ENCODE data around the gene STK32C.
"Not testable (repeated sequence)": the region's sequence is repeated elsewhere in the genome, so short reads cannot be mapped to it uniquely, and the experiment has no call there.

STK32C gene

DNA sequence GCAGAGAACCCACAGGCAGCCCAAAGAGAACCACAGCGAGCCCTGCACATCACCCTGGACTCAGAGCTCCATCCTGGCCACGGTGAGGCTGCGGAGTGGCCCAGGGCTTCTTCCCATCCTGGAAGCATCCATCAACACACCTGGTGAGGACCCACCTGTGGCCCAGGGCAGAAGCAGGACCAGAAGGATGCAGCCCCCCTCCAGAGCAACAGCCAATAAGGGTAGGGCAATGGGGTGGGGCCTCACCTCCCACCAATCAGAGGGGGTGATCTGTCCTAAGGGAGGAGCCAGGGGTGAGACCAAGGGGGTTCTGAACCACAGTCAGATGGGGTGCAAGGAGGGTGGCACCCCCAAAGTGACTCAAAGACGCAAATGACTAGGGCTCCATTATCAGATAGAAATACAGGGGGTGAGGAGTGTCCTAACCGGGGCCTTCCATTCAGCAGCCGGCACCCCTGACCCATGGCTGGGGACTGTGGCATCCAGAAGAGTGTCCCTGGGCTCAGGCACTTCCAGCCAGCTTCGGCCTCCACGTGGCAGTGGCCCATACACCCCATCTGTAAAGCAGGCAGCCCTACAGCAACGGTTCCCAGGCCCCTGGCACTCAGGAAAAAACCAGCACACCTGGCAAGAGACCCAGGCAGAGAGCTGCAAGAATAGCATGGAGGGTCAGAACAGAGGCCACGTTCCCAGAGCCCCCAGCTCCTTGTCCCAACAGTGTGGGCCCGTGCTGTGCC lies 36.9 kb downstream of the STK32C start:
- FAIRE-seq (no peak), DNase-seq (ENCODE audit: insufficient read length, low spot score) (no peak)

GRCh38 chr10:132270256-132270655 lies 37.5 kb downstream of the STK32C start:
- FAIRE-seq (no peak), DNase-seq (ENCODE audit: insufficient read length, low spot score) (no peak)
- no peak for TF ChIP-seq POLR2AphosphoS5 (IDR thresholded peaks at IDR 0.05; ENCODE audit: low read depth, low read length)

More for the DNA sequence above, 36.9 kb downstream of the STK32C start:
- TF ChIP-seq SPI1 (IDR thresholded peaks at IDR 0.05; ENCODE audit: low read depth, low read length) (no peak), PAX5 (IDR thresholded peaks at IDR 0.05; ENCODE audit: insufficient read depth, low read length, severe bottlenecking) (no peak), POLR2A (IDR thresholded peaks at IDR 0.05; ENCODE audit: low read depth, low read length) (no peak), TAF1 (IDR thresholded peaks at IDR 0.05; ENCODE audit: low read depth, low read length) (no peak), POU2F2 (IDR thresholded peaks at IDR 0.05; ENCODE audit: low read depth, low read length) (no peak), POLR2AphosphoS5 (IDR thresholded peaks at IDR 0.05; ENCODE audit: low read depth, low read length) (no peak)

DNA sequence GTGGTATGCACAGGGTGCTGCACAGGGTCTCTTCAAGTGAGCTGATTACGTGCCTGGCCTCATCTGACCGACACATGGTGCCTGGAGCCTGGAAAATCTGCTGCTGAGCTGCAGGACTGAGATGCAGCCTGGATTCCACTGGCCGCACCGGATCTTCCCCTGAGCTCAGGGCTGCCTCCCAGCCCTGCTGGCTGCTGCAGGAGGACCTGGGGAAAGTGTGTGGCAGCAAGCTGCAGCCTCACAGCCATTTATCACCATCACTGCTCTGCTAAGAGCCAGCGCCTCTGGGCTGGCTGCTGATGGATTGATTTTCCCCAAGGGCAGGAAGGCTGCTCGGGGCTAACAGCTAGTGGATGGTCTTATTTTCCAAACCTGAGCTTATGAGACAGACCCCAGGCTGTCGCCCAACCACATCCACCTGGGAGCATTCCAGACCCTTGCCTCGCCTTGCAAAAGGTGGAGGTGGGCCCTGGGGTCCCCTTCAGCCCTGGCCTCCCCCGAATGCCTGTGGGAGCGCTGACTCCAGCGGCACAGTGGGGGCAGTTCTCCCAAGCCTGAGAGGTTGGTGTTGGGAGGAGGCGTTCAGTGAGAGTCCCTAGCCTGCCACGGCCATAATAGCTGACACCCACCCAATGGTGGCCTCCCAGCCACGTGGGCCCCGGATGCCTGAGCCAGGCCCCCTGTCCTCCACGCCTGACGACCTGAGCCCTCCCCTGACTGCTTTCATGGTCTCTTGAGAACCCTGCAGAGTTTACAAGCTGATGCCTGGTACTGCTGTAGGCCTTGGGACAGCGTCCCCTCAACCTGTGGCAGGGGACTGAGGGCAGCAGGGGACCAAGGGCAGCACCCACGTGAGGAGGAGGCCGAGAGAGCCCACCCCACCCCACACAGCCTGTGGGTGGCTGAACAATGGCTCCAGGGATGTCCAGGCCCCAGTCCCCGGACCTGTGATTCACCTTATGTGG lies 38.2 kb downstream of the STK32C start:
- no peak for FAIRE-seq
- no peak for TF ChIP-seq POU2F2 (IDR thresholded peaks at IDR 0.05; ENCODE audit: low read depth, low read length)
- no peak for TF ChIP-seq PAX5 (IDR thresholded peaks at IDR 0.05; ENCODE audit: insufficient read depth, low read length, severe bottlenecking)
- no peak for TF ChIP-seq TAF1 (IDR thresholded peaks at IDR 0.05; ENCODE audit: low read depth, low read length)
- TF ChIP-seq POLR2A (IDR thresholded peaks at IDR 0.05; ENCODE audit: low read depth, low read length) = no peak
- no peak for TF ChIP-seq POLR2AphosphoS5 (IDR thresholded peaks at IDR 0.05; ENCODE audit: low read depth, low read length)
- DNase-seq (ENCODE audit: insufficient read length, low spot score) = no peak

DNA sequence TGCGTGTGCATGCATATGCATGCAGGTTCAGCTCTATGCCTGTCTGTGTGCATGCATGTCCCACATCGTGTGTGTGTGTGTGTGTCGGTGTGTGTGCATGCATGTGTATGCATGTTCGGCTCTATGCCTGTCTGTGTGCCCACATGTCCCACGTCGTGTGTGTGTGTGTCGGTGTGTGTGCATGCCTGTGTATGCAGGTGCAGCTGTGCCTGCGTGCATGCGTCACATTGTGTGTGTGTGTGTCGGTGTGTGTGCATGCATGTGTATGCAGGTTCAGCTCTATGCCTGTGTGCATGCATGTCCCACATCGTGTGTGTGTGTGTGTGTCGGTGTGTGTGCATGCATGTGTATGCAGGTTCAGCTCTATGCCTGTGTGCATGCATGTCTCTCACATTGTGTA lies 39.8 kb downstream of the STK32C start:
- FAIRE-seq; DNase-seq (ENCODE audit: insufficient read length, low spot score): not testable (repeated sequence)

DNA sequence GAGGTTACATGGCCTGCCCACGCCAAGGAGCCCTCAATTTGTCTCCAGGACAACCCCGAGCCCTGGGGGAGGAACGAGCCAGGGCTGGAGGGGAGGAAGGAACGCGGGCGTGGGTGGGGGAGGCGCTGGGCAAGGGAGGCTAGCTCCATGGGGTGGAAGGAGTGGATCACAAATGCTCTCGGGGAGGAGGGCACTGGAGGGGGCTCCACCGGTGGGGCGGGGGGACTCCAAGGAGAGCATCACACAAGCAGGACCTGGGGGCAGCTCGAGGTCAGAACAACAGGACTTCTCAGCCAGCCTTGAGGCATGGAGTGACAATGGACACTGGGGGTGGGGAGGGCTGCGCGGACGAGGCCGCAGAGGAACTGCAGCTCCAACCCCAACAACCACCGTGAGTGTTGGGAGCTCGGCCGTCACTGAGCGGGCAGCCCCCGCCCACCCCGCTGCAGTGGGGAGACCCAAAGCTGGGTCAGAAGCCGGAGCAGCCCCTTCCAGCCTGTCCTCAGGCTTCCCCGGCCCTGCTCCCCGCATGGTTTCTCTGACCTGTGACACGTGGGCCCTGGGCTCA lies 41.1 kb downstream of the STK32C start:
- no peak for DNase-seq (ENCODE audit: insufficient read length, low spot score)
- FAIRE-seq = no peak
- TF ChIP-seq SPI1 (IDR thresholded peaks at IDR 0.05; ENCODE audit: low read depth, low read length) (no peak), POLR2A (IDR thresholded peaks at IDR 0.05; ENCODE audit: low read depth, low read length) (no peak), TAF1 (IDR thresholded peaks at IDR 0.05; ENCODE audit: low read depth, low read length) (no peak), POU2F2 (IDR thresholded peaks at IDR 0.05; ENCODE audit: low read depth, low read length) (no peak), POLR2AphosphoS5 (IDR thresholded peaks at IDR 0.05; ENCODE audit: low read depth, low read length) (no peak), PAX5 (IDR thresholded peaks at IDR 0.05; ENCODE audit: insufficient read depth, low read length, severe bottlenecking) (no peak)

GRCh38 chr10:132265890-132266496 lies 41.8 kb downstream of the STK32C start:
- FAIRE-seq = no peak
- no peak for TF ChIP-seq SPI1 (IDR thresholded peaks at IDR 0.05; ENCODE audit: low read depth, low read length)
- TF ChIP-seq POLR2A (IDR thresholded peaks at IDR 0.05; ENCODE audit: low read depth, low read length) = no peak
- TF ChIP-seq POU2F2 (IDR thresholded peaks at IDR 0.05; ENCODE audit: low read depth, low read length) = no peak
- TF ChIP-seq TAF1 (IDR thresholded peaks at IDR 0.05; ENCODE audit: low read depth, low read length) = no peak
- TF ChIP-seq POLR2AphosphoS5 (IDR thresholded peaks at IDR 0.05; ENCODE audit: low read depth, low read length) = no peak
- no peak for TF ChIP-seq PAX5 (IDR thresholded peaks at IDR 0.05; ENCODE audit: insufficient read depth, low read length, severe bottlenecking)

GRCh38 chr10:132264966-132265889 lies 42.5 kb downstream of the STK32C start:
- TF ChIP-seq TAF1 (IDR thresholded peaks at IDR 0.05; ENCODE audit: low read depth, low read length) = no peak
- no peak for TF ChIP-seq PAX5 (IDR thresholded peaks at IDR 0.05; ENCODE audit: insufficient read depth, low read length, severe bottlenecking)
- TF ChIP-seq POLR2A (IDR thresholded peaks at IDR 0.05; ENCODE audit: low read depth, low read length) = no peak
- no peak for TF ChIP-seq POU2F2 (IDR thresholded peaks at IDR 0.05; ENCODE audit: low read depth, low read length)
- no peak for TF ChIP-seq SPI1 (IDR thresholded peaks at IDR 0.05; ENCODE audit: low read depth, low read length)
- no peak for TF ChIP-seq POLR2AphosphoS5 (IDR thresholded peaks at IDR 0.05; ENCODE audit: low read depth, low read length)
- DNase-seq (ENCODE audit: insufficient read length, low spot score) (no peak), FAIRE-seq (no peak)

More at GRCh38 chr10:132265890-132266496, 41.8 kb downstream of the STK32C start:
- no peak for DNase-seq (ENCODE audit: insufficient read length, low spot score)

GRCh38 chr10:132264306-132264950 lies 43.3 kb downstream of the STK32C start:
- no peak for DNase-seq (ENCODE audit: insufficient read length, low spot score)
- FAIRE-seq = no peak
- TF ChIP-seq PAX5 (IDR thresholded peaks at IDR 0.05; ENCODE audit: insufficient read depth, low read length, severe bottlenecking) (no peak), SPI1 (IDR thresholded peaks at IDR 0.05; ENCODE audit: low read depth, low read length) (no peak), TAF1 (IDR thresholded peaks at IDR 0.05; ENCODE audit: low read depth, low read length) (no peak), POU2F2 (IDR thresholded peaks at IDR 0.05; ENCODE audit: low read depth, low read length) (no peak), POLR2AphosphoS5 (IDR thresholded peaks at IDR 0.05; ENCODE audit: low read depth, low read length) (no peak)
